Glomerular visceral epithelial cell (primary cell): ENCODE results near the gene IPO4.

ENCODE experiments used
- DNase-seq: peaks from one replicate; pipeline ENCODE4 v3.0.0-alpha.2; 2016; ENCODE audit errors: extremely low spot score

IPO4 gene

DNA sequence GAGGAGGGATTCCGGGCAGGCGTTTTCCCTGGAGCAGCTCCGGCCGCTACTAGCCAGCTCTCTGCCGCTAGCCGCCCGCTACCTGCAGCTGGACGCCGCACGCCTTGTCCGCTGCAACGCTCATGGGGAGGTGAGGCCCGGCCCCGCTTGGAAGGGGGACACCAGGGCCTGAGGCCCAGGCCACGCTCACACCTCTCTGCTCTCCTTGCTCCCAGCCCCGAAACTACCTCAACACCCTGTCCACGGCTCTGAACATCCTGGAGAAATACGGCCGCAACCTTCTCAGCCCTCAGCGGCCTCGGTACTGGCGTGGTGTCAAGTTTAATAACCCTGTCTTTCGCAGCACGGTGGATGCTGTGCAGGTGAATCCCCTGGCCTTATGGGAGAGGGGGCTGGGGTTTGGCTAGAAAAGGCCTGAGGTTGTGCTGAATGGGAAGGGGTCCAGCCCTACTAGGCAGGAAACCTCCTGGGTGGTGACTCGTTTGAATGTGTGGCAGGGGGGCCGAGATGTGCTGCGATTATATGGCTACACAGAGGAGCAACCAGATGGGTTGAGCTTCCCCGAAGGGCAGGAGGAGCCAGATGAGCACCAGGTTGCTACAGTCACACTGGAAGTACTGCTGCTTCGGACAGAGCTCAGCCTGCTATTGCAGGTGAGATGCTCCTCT, 40.7 kb downstream of the IPO4 start:
- DNase-seq, result no peak

DNA sequence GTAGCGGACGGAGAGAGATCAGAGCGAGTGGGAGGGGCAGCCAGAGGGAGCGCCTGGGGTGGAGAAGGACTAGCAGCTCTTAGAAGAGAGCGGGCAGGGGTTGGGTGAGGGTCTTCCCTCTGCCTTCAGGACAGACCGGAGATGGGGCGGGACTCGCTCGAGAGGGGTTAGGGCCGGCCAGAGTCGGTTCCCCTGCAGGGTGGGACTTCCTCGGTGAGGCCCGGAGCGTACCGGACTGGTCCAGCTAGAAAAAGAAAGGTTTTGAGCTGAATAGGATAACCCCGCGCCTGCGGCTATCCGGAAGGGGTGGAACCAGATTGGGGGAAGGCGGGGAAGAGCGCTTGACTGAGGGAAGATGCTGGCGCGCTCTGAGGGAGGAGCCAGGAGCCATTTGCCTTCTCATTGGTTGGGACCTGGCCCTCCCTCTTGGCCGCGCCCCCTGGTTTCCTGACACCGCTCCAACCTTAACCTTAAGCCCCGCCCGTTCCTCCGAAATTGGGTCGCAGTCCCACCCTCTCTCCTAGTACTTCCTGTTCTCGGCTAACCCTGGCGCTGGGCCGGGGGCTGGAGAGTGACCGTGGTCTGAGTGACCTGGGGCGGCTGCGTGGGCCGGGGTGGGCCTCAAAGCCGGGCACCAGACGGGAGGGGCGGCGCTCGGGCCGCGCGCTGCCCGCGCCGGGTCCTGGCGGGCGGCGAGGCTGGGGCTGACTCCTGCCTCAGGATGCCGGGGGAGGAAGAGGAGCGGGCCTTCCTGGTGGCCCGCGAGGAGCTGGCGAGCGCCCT, 41.4 kb downstream of the IPO4 start, which contains the start of gene RNF31:
RNF31 (plus strand) TSS at position 521 of the 783 bp plus-strand sequence; CDS start at position 722, 201 bp downstream.
- peak; percentile 98 for DNase-seq

DNA sequence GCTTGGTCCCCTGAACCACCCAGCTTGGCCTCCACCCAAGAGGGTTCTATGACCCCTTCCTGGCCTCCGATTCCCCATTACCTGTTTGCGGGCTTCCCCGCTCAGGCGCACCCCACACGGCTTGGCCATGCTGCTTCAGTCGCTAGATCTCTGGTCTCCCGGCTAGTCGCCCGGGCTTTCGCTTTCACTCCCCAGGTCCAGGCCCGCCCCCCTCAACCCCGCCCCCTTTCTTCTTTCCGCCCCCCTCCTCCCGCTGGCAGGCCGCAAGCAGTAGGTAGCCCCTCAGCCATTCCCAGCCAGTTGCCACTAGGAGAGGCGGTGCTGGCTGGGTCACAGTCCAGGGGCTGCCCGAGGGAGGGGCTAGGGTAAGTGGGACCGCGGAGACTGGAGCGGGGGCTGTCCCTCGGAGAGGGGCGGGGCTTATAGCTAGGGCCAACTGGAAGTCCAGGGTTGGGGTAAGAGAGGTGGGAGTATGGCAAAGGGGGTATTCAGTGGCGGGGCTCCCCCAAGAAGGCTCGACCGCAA, 42.1 kb downstream of the IPO4 start, which contains the start of gene PSME2:
PSME2 (minus strand) TSS at position 158 of the 525 bp plus-strand sequence; CDS start at position 129, 29 bp downstream.
- DNase-seq, result peak; percentile 99

DNA sequence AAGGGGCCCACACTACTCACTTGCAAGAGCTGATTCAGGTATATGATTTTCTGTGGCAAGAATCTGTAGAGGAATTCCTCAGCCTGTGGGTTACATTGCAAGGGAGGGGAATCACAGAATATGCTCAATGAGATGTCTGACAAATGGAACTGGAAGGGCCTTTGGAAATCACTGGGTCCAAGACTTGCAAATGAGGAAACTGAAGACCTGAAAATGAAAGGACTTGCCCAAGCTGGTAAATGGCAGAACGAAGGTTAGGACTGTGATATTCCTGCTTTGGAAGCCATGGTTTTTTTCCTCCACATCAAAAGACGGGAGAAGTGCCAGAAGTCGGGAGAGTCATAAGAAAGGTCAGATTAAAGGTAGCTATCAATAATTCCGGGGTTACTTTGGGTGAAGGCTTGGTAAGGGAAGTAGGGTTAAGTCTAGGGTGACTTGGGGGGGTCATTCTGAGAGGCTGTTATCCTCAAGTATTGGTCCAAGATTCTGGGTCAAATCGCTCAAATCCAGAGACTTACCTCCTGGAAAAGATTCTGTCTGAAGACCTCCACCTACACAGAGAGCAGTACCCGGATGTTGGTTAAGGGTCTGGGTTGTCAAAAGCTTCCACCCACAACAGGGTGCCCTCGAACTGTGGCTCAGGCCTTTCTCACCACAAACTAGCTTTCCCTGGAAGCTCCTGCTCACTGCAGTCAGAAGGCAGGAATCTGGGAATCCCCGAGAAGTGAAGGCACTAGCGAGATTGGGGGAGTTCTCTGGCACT, 42.7 kb downstream of the IPO4 start:
- no peak for DNase-seq

DNA sequence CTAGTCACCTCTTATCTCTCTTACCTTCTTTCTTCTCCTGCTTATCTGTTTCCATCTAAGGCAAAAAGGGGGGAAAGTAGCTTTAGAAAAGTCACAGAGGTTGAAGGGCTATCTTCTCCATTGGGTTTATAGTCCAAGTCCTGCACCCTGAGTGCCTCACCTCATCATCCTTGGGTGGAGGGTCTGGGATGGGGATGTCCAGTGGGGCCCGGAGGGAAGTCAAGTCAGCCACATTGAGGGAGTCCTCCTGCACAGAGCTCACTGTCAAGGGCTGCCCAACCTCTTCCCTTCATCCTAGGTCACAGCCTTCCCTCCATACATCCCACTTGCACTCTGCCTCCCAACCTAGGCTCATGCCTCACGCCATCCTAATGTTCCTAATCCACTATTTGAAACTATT, 43.4 kb downstream of the IPO4 start:
- no peak for DNase-seq

DNA sequence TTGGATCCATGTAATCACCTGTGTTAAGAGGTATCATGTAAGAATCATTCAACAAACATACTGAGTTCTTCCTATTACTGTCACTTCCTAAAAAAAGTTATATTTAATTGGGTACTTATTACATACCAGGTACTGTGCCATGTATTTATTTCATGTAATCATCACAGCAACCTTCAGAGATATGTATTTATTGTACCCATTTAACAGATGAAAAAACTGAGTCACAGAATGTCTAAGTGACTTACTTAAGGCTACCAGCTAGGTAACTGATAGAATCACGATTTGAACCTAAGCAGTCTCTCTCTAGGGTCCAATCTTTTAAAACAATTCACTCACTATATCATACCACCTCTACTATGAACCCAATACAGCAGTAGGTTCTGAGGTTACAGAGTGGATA, 44.2 kb downstream of the IPO4 start:
- no peak for DNase-seq

DNA sequence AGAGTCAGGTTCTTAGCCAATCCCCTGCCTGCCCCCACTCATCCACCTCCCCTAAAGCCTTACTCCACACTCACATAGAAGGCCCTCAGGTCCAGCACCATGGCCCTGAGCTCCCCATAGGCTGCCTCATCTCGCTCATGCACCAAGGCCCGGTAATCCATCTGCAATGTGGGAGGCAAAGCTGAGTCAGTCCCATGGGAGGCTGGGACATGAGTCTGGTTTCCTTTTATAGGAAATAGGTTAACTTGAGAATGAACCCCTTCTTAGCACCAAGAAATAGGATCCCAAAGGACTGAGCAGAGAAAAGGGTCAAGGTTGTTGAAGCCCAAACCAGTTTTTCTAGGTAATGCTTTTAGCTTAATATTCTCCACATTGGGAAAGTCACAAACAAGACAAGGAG, 45.1 kb downstream of the IPO4 start:
- no peak for DNase-seq

DNA sequence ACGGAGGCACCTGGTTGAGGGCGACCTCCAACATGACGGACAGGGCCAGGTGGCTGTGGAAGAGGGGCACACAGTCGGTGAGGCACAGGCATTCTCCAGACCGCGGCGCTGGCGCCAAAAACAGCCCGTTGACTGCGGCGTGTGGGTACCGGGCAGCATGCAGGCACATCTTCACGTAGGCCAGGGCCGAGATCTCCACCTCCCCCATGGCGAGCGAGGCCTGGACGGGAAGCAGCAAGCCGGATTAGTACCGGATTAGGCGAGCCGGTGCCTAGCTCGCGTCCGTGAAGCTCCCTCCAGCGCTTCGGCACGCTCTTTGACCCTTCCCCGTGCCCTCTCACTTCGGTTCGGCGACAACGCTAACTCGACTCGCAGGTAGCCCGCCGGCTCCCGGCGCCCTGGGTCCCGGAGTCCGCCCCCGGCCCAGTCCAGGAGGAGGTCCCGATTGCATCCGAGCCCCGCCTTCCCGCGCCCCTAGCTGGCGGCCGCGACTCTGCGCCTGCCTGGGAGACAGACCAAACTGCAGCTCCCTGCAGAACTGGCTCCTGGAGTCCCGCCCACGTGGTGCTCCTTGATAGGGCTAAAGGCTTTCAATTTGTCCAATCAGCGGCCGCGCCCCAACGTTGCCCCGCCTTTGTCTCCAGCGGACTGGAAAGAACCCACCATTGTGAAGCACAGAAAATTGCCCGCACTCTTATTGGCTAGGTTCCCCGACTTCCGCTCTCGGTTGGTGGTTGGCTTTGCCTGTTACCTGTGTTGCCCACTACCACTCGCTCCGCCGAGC, 47.3 kb downstream of the IPO4 start, which contains the start of gene EMC9:
EMC9 (minus strand) TSS at position 495 of the 784 bp plus-strand sequence; CDS start at position 208, 287 bp downstream.
- peak; percentile 100 for DNase-seq

DNA sequence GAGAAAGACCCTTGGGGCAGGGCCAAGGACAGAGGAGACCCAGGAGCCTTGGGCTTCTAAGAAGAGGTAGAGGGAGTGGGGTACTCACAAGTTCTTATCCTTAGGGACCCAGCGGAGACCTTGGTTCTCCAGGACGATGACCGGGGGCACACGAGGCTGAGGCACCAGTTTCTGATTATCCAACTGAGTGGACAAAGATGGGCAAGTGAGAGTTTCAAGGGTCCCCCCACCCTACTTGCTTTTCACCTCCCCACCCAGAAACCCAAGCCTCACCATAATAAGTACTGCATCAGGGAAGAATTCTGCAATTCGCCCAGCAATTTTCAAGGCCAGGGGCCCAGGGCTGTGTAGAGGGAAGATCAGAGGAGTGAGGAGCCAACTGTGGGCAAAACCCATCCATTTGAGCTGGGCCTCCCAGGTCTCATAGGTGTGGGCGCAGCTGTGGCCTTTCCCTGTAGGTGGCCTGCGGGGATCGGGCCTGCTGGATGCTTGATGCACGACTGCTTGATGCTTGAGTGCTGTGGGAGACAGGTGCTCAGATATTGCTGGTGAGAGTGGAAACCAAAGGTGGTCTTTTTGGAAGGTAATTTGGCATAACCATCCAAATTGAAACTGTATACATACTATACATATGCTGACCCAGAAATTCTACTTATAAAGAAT, 49.2 kb downstream of the IPO4 start:
- DNase-seq, result no peak

DNA sequence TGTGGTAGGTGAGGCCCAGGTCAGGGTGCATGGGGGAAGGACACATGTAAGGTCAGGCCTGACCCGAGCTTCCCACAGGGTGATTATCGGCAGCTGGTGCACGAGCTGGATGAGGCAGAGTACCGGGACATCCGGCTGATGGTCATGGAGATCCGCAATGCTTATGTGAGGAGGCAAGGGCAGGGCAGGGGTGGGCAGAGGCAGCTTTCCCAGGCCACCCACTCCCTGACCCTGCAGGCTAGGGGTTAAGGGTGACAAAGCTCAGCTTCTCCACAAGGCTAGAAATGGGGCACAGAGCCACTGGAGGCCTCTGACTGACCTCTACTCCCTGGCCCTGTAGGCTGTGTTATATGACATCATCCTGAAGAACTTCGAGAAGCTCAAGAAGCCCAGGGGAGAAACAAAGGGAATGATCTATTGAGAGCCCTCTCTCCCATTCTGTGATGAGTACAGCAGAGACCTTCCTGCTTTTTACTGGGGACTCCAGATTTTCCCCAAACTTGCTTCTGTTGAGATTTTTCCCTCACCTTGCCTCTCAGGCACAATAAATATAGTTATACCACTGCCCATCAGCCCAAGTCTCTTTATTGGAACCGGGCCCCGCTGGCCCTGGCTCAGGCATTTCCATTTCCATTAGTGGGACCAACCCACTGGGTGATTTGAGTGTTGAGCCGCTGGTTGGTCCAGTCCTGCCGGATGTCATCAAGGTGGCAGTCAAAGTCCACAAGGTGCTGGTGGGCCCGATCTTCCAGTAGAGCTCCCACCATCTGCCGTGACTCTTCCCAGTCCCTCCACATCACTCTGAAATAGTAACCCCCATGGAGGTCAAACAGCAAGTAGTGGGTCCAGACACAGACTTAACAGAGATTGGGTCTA, 50.0 kb downstream of the IPO4 start:
- DNase-seq, result no peak

DNA sequence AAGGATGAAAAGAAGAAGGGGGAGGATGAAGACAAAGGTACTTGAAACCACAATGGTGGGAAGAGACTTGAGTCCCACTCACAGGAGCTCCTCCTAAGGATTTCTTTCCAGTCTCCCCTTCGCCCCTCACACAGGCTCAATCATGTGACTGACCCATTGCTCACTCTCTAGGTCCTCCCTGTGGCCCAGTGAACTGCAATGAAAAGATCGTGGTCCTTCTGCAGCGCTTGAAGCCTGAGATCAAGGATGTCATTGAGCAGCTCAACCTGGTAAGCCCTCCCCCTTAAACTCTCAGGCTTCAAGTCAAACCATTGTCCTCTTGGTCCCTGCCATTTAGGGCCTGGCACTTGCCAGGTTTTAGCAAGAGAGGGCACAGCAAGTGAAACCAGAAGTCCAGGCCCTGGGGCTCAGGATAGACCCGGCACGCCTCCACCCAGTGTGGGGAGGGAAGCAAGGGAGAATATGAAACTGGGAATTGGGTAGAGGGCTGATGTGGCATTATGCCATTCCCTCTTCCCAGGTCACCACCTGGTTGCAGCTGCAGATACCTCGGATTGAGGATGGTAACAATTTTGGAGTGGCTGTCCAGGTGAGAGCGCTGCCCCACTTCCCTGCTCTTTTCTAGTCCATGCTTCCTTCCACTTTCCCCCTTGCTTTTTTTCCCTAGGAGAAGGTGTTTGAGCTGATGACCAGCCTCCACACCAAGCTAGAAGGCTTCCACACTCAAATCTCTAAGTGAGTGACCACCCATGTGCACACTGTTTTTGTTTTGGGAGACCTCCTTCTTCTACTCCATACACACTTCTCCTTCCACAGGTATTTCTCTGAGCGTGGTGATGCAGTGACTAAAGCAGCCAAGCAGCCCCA, 50.9 kb downstream of the IPO4 start:
- no peak for DNase-seq

DNA sequence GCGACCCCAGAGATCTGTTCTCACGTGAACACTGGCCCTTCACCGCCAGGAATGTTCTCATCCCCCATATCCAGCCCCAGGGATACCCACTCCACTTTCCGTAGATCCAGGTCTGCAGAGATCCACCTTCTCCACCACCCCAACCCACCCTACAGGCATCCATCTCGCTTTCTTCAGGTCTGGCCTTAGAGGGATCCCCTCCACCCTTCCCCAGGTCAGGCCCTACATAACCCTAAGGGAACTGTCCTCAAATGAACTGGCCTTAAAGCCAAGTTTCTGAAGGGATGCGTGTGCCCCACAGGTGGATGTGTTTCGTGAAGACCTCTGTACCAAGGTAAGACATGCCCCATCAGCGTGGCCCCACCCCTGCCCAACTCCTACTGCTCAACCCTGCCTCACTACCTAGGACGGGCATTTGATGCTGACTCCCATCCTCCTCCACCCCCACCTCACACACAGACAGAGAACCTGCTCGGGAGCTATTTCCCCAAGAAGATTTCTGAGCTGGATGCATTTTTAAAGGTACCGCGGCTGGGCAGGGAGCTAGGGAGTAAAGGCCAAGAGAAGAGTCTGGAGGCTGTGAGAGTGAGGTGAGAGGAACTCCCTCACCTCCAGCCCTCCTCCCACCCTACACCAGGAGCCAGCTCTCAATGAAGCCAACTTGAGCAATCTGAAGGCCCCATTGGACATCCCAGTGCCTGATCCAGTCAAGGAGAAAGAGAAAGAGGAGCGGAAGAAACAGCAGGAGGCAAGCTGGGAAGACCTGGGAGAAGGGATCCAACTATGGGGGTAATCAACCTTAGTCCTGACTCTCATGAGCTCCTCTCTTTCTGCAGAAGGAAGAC, 51.7 kb downstream of the IPO4 start:
- DNase-seq, result peak; percentile 10

DNA sequence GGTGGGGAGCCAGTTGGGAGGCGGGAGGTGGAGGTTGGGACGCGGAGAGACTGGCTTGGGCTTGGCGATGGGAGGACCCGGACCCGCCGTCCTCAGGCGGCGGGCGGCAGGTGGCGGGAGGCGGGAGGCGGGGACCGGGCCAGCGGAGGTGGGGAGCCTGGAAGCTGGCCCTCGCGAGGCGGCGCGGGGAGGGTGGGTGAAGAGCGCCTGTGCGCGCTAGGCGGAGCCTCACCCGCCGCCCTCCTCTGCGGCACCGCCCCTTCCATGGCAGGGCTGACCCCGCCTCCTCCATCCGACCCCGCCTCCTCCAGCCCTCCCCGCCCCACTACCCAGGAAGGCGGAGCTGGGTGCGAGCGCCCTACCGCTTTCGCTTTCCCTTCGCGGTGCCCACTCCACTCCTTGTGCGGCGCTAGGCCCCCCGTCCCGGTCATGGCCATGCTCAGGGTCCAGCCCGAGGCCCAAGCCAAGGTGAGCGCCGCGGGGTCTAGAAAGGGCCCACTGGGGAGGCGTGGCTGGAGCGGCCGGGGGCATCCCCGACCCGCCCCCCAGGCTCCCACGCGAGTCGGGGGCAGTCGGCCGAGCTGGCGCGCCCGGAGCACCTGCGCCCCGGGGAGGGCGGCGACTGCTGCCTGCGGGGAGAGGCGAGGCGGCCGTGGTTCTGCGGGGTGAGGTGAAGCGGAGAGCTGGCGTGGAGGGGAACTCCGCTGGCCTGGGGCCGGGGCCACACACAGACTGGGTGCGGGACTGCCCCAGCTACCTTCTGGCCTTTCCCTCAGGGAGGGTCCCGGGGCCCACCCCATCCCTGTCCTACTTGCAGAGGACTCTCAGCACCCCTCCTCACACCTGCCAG, 52.6 kb downstream of the IPO4 start, which contains the start of gene PSME1:
PSME1 (plus strand) TSS at position 361 of the 850 bp plus-strand sequence; CDS start at position 430, 69 bp downstream.
- DNase-seq, result peak; percentile 94

DNA sequence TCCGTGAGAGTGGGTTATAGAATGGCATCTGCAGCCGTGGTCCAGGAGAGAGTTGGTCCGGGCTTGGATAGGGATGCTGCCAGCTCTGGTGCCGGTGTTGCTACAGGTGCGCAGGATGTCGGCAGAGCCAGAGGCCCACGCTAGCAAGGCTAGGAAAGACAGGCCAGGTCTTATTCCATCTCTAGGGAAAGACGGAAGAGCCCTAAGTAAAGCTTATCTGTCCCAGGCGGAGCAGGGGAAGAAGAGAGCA, 53.1 kb downstream of the IPO4 start:
- DNase-seq, result no peak

DNA sequence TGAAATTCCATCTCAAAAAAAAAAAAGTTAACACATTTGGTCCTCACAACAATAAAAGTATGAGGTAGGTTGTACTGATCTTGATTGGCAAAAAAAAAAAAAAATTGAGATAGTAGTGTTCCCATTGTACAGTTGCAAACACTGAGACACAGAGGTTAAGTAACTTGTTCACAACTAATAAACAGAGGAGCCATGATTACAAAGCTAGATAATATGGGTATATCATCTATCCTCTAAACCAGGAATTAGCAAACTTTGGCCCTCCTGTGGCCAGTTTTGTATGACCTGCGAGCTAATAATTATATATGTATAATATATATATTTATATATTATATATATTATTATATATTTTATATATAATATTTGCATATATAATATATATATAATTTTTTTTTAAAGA, 54.9 kb downstream of the IPO4 start:
- DNase-seq, result no peak

DNA sequence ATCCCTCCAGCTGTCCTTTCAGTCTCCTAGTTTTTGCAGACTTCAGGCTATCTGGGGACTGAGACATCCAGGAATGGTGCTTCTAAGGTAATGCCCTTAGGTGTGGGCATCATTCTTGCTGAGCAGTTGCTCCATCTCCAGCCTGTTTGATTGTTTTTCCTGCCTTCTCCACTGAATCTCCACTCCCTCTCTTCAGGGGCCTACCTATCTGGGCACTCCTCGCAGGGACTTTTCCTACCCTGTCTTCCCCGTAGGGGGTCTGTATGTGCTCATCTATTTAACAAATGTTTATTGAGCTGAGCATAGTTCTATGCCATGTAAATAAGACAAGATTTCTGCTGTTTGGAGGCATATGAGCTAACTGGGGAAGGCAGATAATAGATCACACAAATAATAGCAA, 55.6 kb downstream of the IPO4 start:
- DNase-seq, result no peak
